HepG2 (cell line): ENCODE data around the gene IP6K1. TPM values are rescaled to one million over a fixed set of nuclear protein-coding genes. Genes with fewer than 3 reads are reported as not detected.

Experiments
- AHDC1 ChIP-seq: sonication (generic); formaldehyde crosslinking; IDR thresholded peaks from 2 replicates; pipeline ENCODE4 v1.5.1; 2020; ENCODE audit warnings: mild to moderate bottlenecking, missing genetic modification reagents, borderline replicate concordance
- CHD2 ChIP-seq: IDR thresholded peaks from 2 replicates; pipeline ENCODE4 v1.6.1; 2011; ENCODE audit warnings: low read depth, low read length, improper control_type of control experiment
- E2F5 ChIP-seq: sonication (generic); formaldehyde crosslinking; conservative IDR thresholded peaks from 2 replicates; pipeline ENCODE4 v1.4.0; 2020; ENCODE audit warnings: missing genetic modification reagents
- HOXD1 ChIP-seq: sonication (generic); formaldehyde crosslinking; IDR thresholded peaks from 2 replicates; pipeline ENCODE4 v1.5.0; 2020; ENCODE audit warnings: missing genetic modification reagents
- KLF11 ChIP-seq: IDR thresholded peaks from 2 replicates; pipeline ENCODE4 v1.6.1; 2016; ENCODE audit warnings: missing compliant biosample characterization
- NBN ChIP-seq: fragments of 450-650 bp; conservative IDR thresholded peaks from 2 replicates; pipeline ENCODE4 v1.6.1; 2017
- PREB ChIP-seq: sonication (generic); formaldehyde crosslinking; IDR thresholded peaks from 2 replicates; pipeline ENCODE4 v1.4.0; 2020; ENCODE audit warnings: missing genetic modification reagents
- TAF15 ChIP-seq: fragments of 200-400 bp; formaldehyde crosslinking; IDR thresholded peaks from one replicate; pipeline ENCODE4 v1.6.1; 2018; ENCODE audit warnings: mild to moderate bottlenecking, low read depth, low read length; ENCODE audit not compliant: poor library complexity, severe bottlenecking
- TEAD3 ChIP-seq: optimal IDR thresholded peaks from 2 replicates; pipeline ENCODE3; 2016; ENCODE audit warnings: borderline replicate concordance
- ZBTB33 ChIP-seq: sonication (generic); formaldehyde crosslinking; IDR thresholded peaks from 2 replicates; pipeline ENCODE4 v1.4.0; 2020; ENCODE audit warnings: missing genetic modification reagents
- ZFP36L1 ChIP-seq: sonication (generic); formaldehyde crosslinking; IDR thresholded peaks from 2 replicates; pipeline ENCODE4 v1.8.0; 2022; ENCODE audit warnings: mild to moderate bottlenecking, missing genetic modification reagents, moderate library complexity
- ZNF101 ChIP-seq: sonication (generic); formaldehyde crosslinking; IDR thresholded peaks from 2 replicates; pipeline ENCODE4 v1.4.0; 2020; ENCODE audit warnings: mild to moderate bottlenecking, low read depth, missing genetic modification reagents, borderline replicate concordance
- ZNF235 ChIP-seq: sonication (generic); formaldehyde crosslinking; IDR thresholded peaks from 2 replicates; pipeline ENCODE4 v1.8.1; 2023; ENCODE audit warnings: mild to moderate bottlenecking, missing genetic modification reagents, borderline replicate concordance
- ZNF260 ChIP-seq: sonication (generic); formaldehyde crosslinking; IDR thresholded peaks from 2 replicates; pipeline ENCODE4 v1.4.0; 2020; ENCODE audit warnings: missing genetic modification reagents, low read depth, mild to moderate bottlenecking, borderline replicate concordance
- ZNF484 ChIP-seq: sonication (generic); formaldehyde crosslinking; IDR thresholded peaks from 2 replicates; pipeline ENCODE4 v1.5.1; 2020; ENCODE audit warnings: mild to moderate bottlenecking, low read depth, missing genetic modification reagents, borderline replicate concordance
- ZNF816 ChIP-seq: sonication (generic); formaldehyde crosslinking; IDR thresholded peaks from 2 replicates; pipeline ENCODE4 v1.8.0; 2022; ENCODE audit warnings: missing genetic modification reagents, mild to moderate bottlenecking, borderline replicate concordance
- ZSCAN25 ChIP-seq: sonication (generic); formaldehyde crosslinking; IDR thresholded peaks from 2 replicates; pipeline ENCODE4 v1.8.0; 2022; ENCODE audit warnings: mild to moderate bottlenecking, missing genetic modification reagents
- polyA plus RNA-seq, 8 experiments: library from polyadenylated mRNA; depleted of rRNA in 3 of 8; stranded (reverse) in 7 of 8; unstranded in 1 of 8; fragments of >200 nt; fragmentation: Illumina TruSeq in 4 of 8; extraction: Trizol in 4 of 8; gene quantifications; 2 replicates each; pipeline versions ENCODE4 v1.2.1 to v1.2.3, GENCODE V29; 2011 to 2016; ENCODE audit warnings: low read depth in 4 of 8, missing spikeins in 1 of 8, mixed read lengths in 1 of 8; ENCODE audit not compliant: insufficient read depth in 1 of 8
- total RNA-seq, 5 experiments: library from RNA; depleted of rRNA; stranded (reverse); fragments of >200 nt; fragmentation: Illumina TruSeq; extraction: Trizol; gene quantifications; 2 replicates each; pipeline ENCODE4 v1.2.3, GENCODE V29; 2016; ENCODE audit warnings: low read depth in 1 of 5
- TF ChIP-seq, protein P1 (sequence below): IDR thresholded peaks from 2 replicates; pipeline ENCODE4 v1.6.1; 2016
- TF ChIP-seq, protein P2 (sequence below): sonication (generic); formaldehyde crosslinking; IDR thresholded peaks from 2 replicates; pipeline ENCODE4 v1.5.0; 2020; ENCODE audit warnings: missing genetic modification reagents

IP6K1 gene
- total and polyA plus RNA-seq, 2 of the 13 experiments (the other 11 are each of a cell fraction or from before 2014, with no cell fraction given): 17.7 to 29.7 TPM

- TF ChIP-seq ZNF260 (CRISPR knock-in tag) (no peak), CHD2 (no peak), ZFP36L1 (CRISPR knock-in tag) (no peak), NBN (no peak), TAF15 (no peak), ZBTB33 (CRISPR knock-in tag) (peak; percentile 86), ZNF235 (CRISPR knock-in tag) (no peak), ZNF484 (CRISPR knock-in tag) (no peak), ZNF101 (CRISPR knock-in tag) (no peak), HOXD1 (CRISPR knock-in tag) (no peak), ZSCAN25 (no peak), E2F5 (CRISPR knock-in tag) (no peak), PREB (no peak), KLF11 (CRISPR knock-in tag) (no peak), ZNF816 (CRISPR knock-in tag) (no peak), TEAD3 (no peak), AHDC1 (CRISPR knock-in tag) (no peak)
- TF ChIP-seq, protein P1, sequence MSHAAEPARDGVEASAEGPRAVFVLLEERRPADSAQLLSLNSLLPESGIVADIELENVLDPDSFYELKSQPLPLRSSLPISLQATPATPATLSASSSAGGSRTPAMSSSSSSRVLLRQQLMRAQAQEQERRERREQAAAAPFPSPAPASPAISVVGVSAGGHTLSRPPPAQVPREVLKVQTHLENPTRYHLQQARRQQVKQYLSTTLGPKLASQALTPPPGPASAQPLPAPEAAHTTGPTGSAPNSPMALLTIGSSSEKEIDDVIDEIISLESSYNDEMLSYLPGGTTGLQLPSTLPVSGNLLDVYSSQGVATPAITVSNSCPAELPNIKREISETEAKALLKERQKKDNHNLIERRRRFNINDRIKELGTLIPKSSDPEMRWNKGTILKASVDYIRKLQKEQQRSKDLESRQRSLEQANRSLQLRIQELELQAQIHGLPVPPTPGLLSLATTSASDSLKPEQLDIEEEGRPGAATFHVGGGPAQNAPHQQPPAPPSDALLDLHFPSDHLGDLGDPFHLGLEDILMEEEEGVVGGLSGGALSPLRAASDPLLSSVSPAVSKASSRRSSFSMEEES (CRISPR knock-in tag): no peak
- TF ChIP-seq, protein P2, sequence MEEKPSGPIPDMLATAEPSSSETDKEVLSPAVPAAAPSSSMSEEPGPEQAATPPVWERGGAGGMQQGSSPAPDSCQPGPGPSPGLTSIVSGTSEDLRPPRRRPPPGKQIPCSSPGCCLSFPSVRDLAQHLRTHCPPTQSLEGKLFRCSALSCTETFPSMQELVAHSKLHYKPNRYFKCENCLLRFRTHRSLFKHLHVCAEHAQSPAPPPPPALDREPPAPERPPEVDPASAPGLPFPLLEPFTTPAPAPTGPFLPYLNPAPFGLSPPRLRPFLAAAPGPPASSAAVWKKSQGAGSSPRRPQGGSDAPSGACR (CRISPR knock-in tag): no peak
These were observed 82.9 kb downstream of the IP6K1 start (continued) for GRCh38 chr3:49703443-49703927.
